Chondrocyte (in vitro differentiated cells): ENCODE data around the gene TRIP12. TPM values are rescaled to one million over a fixed set of nuclear protein-coding genes. Genes with fewer than 3 reads are reported as not detected.
A peak's percentile ranks its signal among the peaks of the same experiment; 100 is the strongest.

Source experiments
- DNase-seq: peaks from one replicate; pipeline ENCODE4 v3.0.0; 2021; ENCODE audit warnings: mixed read lengths, low spot score
- H3K27ac Mint-ChIP-seq: one replicate; pipeline ENCODE4 v1.8.0; 2021; ENCODE audit warnings: mild to moderate bottlenecking, moderate library complexity, mixed read lengths; ENCODE audit not compliant: unreplicated experiment
- H3K27me3 Mint-ChIP-seq: 2 replicates; pipeline ENCODE4 v1.8.0; 2021; ENCODE audit warnings: low read depth, mixed read lengths
- H3K36me3 Mint-ChIP-seq: 2 replicates; pipeline ENCODE4 v1.8.0; 2021; ENCODE audit warnings: low read depth, mixed read lengths
- H3K4me1 Mint-ChIP-seq: 2 replicates; pipeline ENCODE4 v1.8.0; 2021; ENCODE audit warnings: low read depth, mild to moderate bottlenecking, mixed read lengths
- H3K4me3 Mint-ChIP-seq: one replicate; pipeline ENCODE4 v1.8.0; 2021; ENCODE audit warnings: mild to moderate bottlenecking, moderate library complexity, mixed read lengths; ENCODE audit not compliant: unreplicated experiment
- H3K9me3 Mint-ChIP-seq: 2 replicates; pipeline ENCODE4 v1.8.0; 2021; ENCODE audit warnings: low read depth, mixed read lengths
- CTCF ChIP-seq: fragments of 200-600 bp; sonication (generic); IDR thresholded peaks from 2 replicates; pipeline ENCODE4 v1.5.0; 2021; ENCODE audit warnings: antibody characterized with exemption, mild to moderate bottlenecking, moderate library complexity
- total RNA-seq: library from RNA; stranded (reverse); gene quantifications from 3 replicates; pipeline ENCODE4 v1.2.1, GENCODE V29; 2021

The TRIP12 gene
- total RNA-seq, 1 donor from 2014 or later: 223 TPM

GRCh38 chr2:229874647-229875046, 47.2 kb downstream of the TRIP12 start:
- H3K36me3 Mint-ChIP-seq: peaks cover 12% of the 10 kb centered on the region
- H3K4me3 Mint-ChIP-seq: no peak overlapping the region
- H3K9me3 Mint-ChIP-seq: no peaks in the 10 kb centered on the region
- no peak for DNase-seq
- H3K4me1 Mint-ChIP-seq: peaks cover 30% of the 10 kb centered on the region
- TF ChIP-seq CTCF: no peak
- H3K27me3 Mint-ChIP-seq: no peaks in the 10 kb centered on the region
- H3K27ac Mint-ChIP-seq: peak overlapping the region; percentile 49

- Mint-ChIP-seq H3K4me3 (no peak overlapping the region), H3K36me3 (peaks cover 7% of the 10 kb centered on the region), H3K4me1 (peaks cover 35% of the 10 kb centered on the region), H3K27ac (no peak overlapping the region), H3K9me3 (no peaks in the 10 kb centered on the region), H3K27me3 (no peaks in the 10 kb centered on the region)
- TF ChIP-seq CTCF: no peak
- DNase-seq: no peak
Observed at GRCh38 chr2:229873123-229873581, 48.7 kb downstream of the TRIP12 start.

GRCh38 chr2:229870903-229871656, 50.7 kb downstream of the TRIP12 start:
- no peak overlapping the region for H3K4me3 Mint-ChIP-seq

GRCh38 chr2:229869226-229869625, 52.6 kb downstream of the TRIP12 start:
- no peak for DNase-seq
- H3K36me3 Mint-ChIP-seq: peaks cover 7% of the 10 kb centered on the region
- H3K27me3 Mint-ChIP-seq: no peaks in the 10 kb centered on the region
- TF ChIP-seq CTCF: no peak
- H3K4me3 Mint-ChIP-seq: no peak overlapping the region
- H3K9me3 Mint-ChIP-seq: no peaks in the 10 kb centered on the region
- no peak overlapping the region for H3K27ac Mint-ChIP-seq
- peaks cover 37% of the 10 kb centered on the region for H3K4me1 Mint-ChIP-seq

More at GRCh38 chr2:229870903-229871656, 50.7 kb downstream of the TRIP12 start:
- no peaks in the 10 kb centered on the region for H3K27me3 Mint-ChIP-seq
- H3K9me3 Mint-ChIP-seq: no peaks in the 10 kb centered on the region
- no peak overlapping the region for H3K27ac Mint-ChIP-seq
- H3K4me1 Mint-ChIP-seq: peaks cover 35% of the 10 kb centered on the region
- H3K36me3 Mint-ChIP-seq: peaks cover 7% of the 10 kb centered on the region
- no peak for TF ChIP-seq CTCF
- no peak for DNase-seq

- peaks cover 40% of the 10 kb centered on the region for H3K4me1 Mint-ChIP-seq
- H3K9me3 Mint-ChIP-seq: no peaks in the 10 kb centered on the region
- peaks cover 7% of the 10 kb centered on the region for H3K36me3 Mint-ChIP-seq
- H3K27me3 Mint-ChIP-seq: no peaks in the 10 kb centered on the region
- TF ChIP-seq CTCF: no peak
- no peak for DNase-seq
- H3K27ac Mint-ChIP-seq: no peak overlapping the region
- H3K4me3 Mint-ChIP-seq: no peak overlapping the region
Observed at GRCh38 chr2:229868794-229869193, 53.0 kb downstream of the TRIP12 start.
